CD4-positive, alpha-beta memory T cell (primary cell): ENCODE measurements around the gene CAPNS1. TPM values are rescaled to one million over a fixed set of nuclear protein-coding genes. Genes with fewer than 3 reads are reported as not detected.
A peak's percentile ranks its signal among the peaks of the same experiment; 100 is the strongest.

Experiments used
- CTCF ChIA-PET: fragments of 350-600 bp; sonication (Branson Sonifier 250); formaldehyde crosslinking; loops from one replicate; lab custom pipeline; 2021; ENCODE audit warnings: inconsistent platforms; ENCODE audit not compliant: partially characterized antibody; lab: Charles Lee
- POLR2A ChIA-PET: fragments of 350-600 bp; sonication (Branson Sonifier 250); formaldehyde crosslinking; loops from one replicate; lab custom pipeline; 2021; ENCODE audit not compliant: partially characterized antibody; lab: Charles Lee
- DNase-seq, 5 donors: peaks; one replicate each; pipeline versions ENCODE4 v3.0.0 to v3.0.0-alpha.2; 2020 to 2022; ENCODE audit warnings: mixed read lengths in 1 of 5
- H3K27ac ChIP-seq: one replicate; pipeline ENCODE4 v1.7.0; 2013; ENCODE audit warnings: low read depth, low read length
- H3K27me3 ChIP-seq: 2 replicates; pipeline ENCODE4 v1.7.0; 2013; ENCODE audit warnings: mild to moderate bottlenecking, low read length, moderate library complexity; ENCODE audit not compliant: insufficient read depth
- H3K36me3 ChIP-seq: 2 replicates; pipeline ENCODE4 v1.7.0; 2013; ENCODE audit warnings: mild to moderate bottlenecking, low read length, moderate library complexity; ENCODE audit not compliant: insufficient read depth
- H3K4me1 ChIP-seq: 2 replicates; pipeline ENCODE4 v1.7.0; 2013; ENCODE audit warnings: mild to moderate bottlenecking, low read length, moderate library complexity; ENCODE audit not compliant: insufficient read depth
- H3K4me3 ChIP-seq, 2 donors: one replicate each; pipeline ENCODE4 v1.7.0; 2013; ENCODE audit warnings: low read length in 2 of 2, mild to moderate bottlenecking in 1 of 2
- H3K9me3 ChIP-seq, 2 donors: one replicate each; pipeline ENCODE4 v1.7.0; 2013; ENCODE audit warnings: low read length in 2 of 2, control low read depth in 1 of 2; ENCODE audit not compliant: control insufficient read depth in 1 of 2
- H3K27ac Mint-ChIP-seq, 7 donors: one replicate each; pipeline ENCODE4 v1.8.0; 2020 to 2021; ENCODE audit warnings: mixed read lengths in 7 of 7, mild to moderate bottlenecking in 6 of 7, inconsistent platforms in 3 of 7, moderate library complexity in 3 of 7
- H3K27me3 Mint-ChIP-seq, 2 donors: one replicate each; pipeline ENCODE4 v1.8.0; 2020 to 2021; ENCODE audit warnings: mixed read lengths in 2 of 2
- H3K36me3 Mint-ChIP-seq, 2 donors: one replicate each; pipeline ENCODE4 v1.8.0; 2020 to 2021; ENCODE audit warnings: mixed read lengths in 2 of 2, inconsistent platforms in 1 of 2, mild to moderate bottlenecking in 1 of 2
- H3K4me1 Mint-ChIP-seq, 4 donors: one replicate each; pipeline ENCODE4 v1.8.0; 2020 to 2021; ENCODE audit warnings: mixed read lengths in 4 of 4, mild to moderate bottlenecking in 1 of 4
- H3K4me3 Mint-ChIP-seq, 8 donors: one replicate each; pipeline ENCODE4 v1.8.0; 2020 to 2021; ENCODE audit warnings: mixed read lengths in 8 of 8, mild to moderate bottlenecking in 7 of 8, moderate library complexity in 6 of 8, inconsistent platforms in 3 of 8
- H3K9me3 Mint-ChIP-seq, 8 donors: one replicate each; pipeline ENCODE4 v1.8.0; 2020 to 2021; ENCODE audit warnings: mixed read lengths in 8 of 8, mild to moderate bottlenecking in 5 of 8, inconsistent platforms in 3 of 8, moderate library complexity in 1 of 8
- intact Hi-C: fragments of 100-400 bp; cut with micrococcal nuclease; formaldehyde crosslinking; loops from one replicate; pipeline ENCODE4 v1.15.1; 2023
- polyA plus RNA-seq, 2 donors: library from polyadenylated mRNA; unstranded; fragments of 300-500 nt; fragmentation: Illumina TruSeq; gene quantifications; one replicate each; pipeline ENCODE4 v1.2.3, GENCODE V29; 2021
- total RNA-seq, 2 experiments: library from RNA; stranded (reverse); gene quantifications; one replicate each; pipeline ENCODE4 v1.2.3, GENCODE V29; 2021

CAPNS1 gene
- total and polyA plus RNA-seq, 4 experiments from 2014 or later: 123 to 259 (median 220) TPM

GRCh38 chr19:36142496-36142895 lies 2.6 kb downstream of the CAPNS1 start:
- Mint-ChIP-seq H3K4me3 (peak overlapping the region in 5 of 8 donors; percentile 5 to 70 (median 18)), H3K36me3 (peaks cover 29 to 51% of the 10 kb centered on the region in 2 donors), H3K4me1 (peaks cover 11 to 29% (median 18%) of the 10 kb centered on the region in 4 donors), H3K27ac (peak overlapping the region in 4 of 7 donors; percentile 53 to 89 (median 71)), H3K9me3 (peaks cover 0 to 3% (median 0%) of the 10 kb centered on the region in 8 donors), H3K27me3 (no peaks in the 10 kb centered on the region)
- Histone ChIP-seq H3K27me3 (no peaks in the 10 kb centered on the region), H3K9me3 (no peaks in the 10 kb centered on the region), H3K4me3 (no peak overlapping the region), H3K36me3 (peaks cover 43% of the 10 kb centered on the region), H3K27ac (no peak overlapping the region), H3K4me1 (peaks cover 15% of the 10 kb centered on the region)
- CTCF ChIA-PET: interaction anchor here (0.9 to 3.3 kb wide), 2 partner anchors 11 to 15 kb away, joined by 5 to 15 read pairs; no protein-coding TSS in a partner anchor
- POLR2A ChIA-PET: interaction anchor here (1.0 to 1.3 kb wide), 2 partner anchors 12 to 14 kb away, joined by 3 to 4 read pairs; no protein-coding TSS in a partner anchor
- DNase-seq: no peak
- intact Hi-C loops: no loop called here

GRCh38 chr19:36144624-36145023 lies 4.8 kb downstream of the CAPNS1 start:
- intact Hi-C loops: no loop called here
- ChIA-PET CTCF (interaction anchor here (1.0 to 3.3 kb wide), 2 partner anchors 17 to 25 kb away, joined by 5 to 15 read pairs; no protein-coding TSS in a partner anchor), POLR2A (interaction anchor here (1.3 kb wide), 1 partner anchor 17 kb away, joined by 4 read pairs; no protein-coding TSS in a partner anchor)
- H3K27ac Mint-ChIP-seq: peak overlapping the region in 1 of 7 donors; percentile 75
- H3K27ac ChIP-seq: no peak overlapping the region
- H3K4me3 ChIP-seq: no peak overlapping the region
- peaks cover 0 to 3% (median 0%) of the 10 kb centered on the region in 8 donors for H3K9me3 Mint-ChIP-seq
- H3K9me3 ChIP-seq: no peaks in the 10 kb centered on the region
- H3K4me3 Mint-ChIP-seq: no peak overlapping the region
- peaks cover 57% of the 10 kb centered on the region for H3K36me3 ChIP-seq
- no peaks in the 10 kb centered on the region for H3K27me3 ChIP-seq
- H3K36me3 Mint-ChIP-seq: peaks cover 42 to 68% of the 10 kb centered on the region in 2 donors
- H3K27me3 Mint-ChIP-seq: no peaks in the 10 kb centered on the region
- peaks cover 13 to 26% (median 15%) of the 10 kb centered on the region in 4 donors for H3K4me1 Mint-ChIP-seq
- DNase-seq: no peak
- peaks cover 9% of the 10 kb centered on the region for H3K4me1 ChIP-seq

- Mint-ChIP-seq H3K27me3 (no peaks in the 10 kb centered on the region), H3K9me3 (no peaks in the 10 kb centered on the region), H3K4me1 (peaks cover 0 to 9% (median 3%) of the 10 kb centered on the region in 4 donors), H3K27ac (peak overlapping the region in 3 of 7 donors; percentile 35 to 64 (median 42)), H3K36me3 (peaks cover 34 to 56% of the 10 kb centered on the region in 2 donors), H3K4me3 (no peak overlapping the region)
- Histone ChIP-seq H3K27me3 (no peaks in the 10 kb centered on the region), H3K9me3 (no peaks in the 10 kb centered on the region), H3K4me3 (no peak overlapping the region), H3K27ac (no peak overlapping the region), H3K36me3 (peaks cover 55% of the 10 kb centered on the region), H3K4me1 (no peaks in the 10 kb centered on the region)
- ChIA-PET CTCF (no interaction called here), POLR2A (no interaction called here)
- DNase-seq: no peak
- intact Hi-C loops: no loop called here
These were observed 10.0 kb downstream of the CAPNS1 start for GRCh38 chr19:36149673-36150406.

- Histone ChIP-seq H3K27ac (no peak overlapping the region), H3K4me3 (no peak overlapping the region), H3K36me3 (peaks cover 49% of the 10 kb centered on the region), H3K27me3 (no peaks in the 10 kb centered on the region), H3K9me3 (no peaks in the 10 kb centered on the region), H3K4me1 (no peaks in the 10 kb centered on the region)
- Mint-ChIP-seq H3K27me3 (no peaks in the 10 kb centered on the region), H3K36me3 (peaks cover 33 to 50% of the 10 kb centered on the region in 2 donors), H3K4me3 (no peak overlapping the region), H3K9me3 (no peaks in the 10 kb centered on the region), H3K27ac (peak overlapping the region in 1 of 7 donors; percentile 53), H3K4me1 (peaks cover 0 to 9% (median 4%) of the 10 kb centered on the region in 4 donors)
- ChIA-PET POLR2A (no interaction called here), CTCF (interaction anchor here (1.1 to 1.2 kb wide), 2 partner anchors 19 to 23 kb away, joined by 3 to 4 read pairs; no protein-coding TSS in a partner anchor)
- intact Hi-C loops: no loop called here
- no peak for DNase-seq
These were observed 10.7 kb downstream of the CAPNS1 start for GRCh38 chr19:36150586-36150985.

GRCh38 chr19:36151144-36152018 lies 11.5 kb downstream of the CAPNS1 start:
- H3K36me3 ChIP-seq: peaks cover 41% of the 10 kb centered on the region
- no peak overlapping the region for H3K4me3 ChIP-seq
- intact Hi-C loops: no loop called here
- ChIA-PET CTCF (interaction anchor here (1.1 to 1.2 kb wide), 2 partner anchors 18 to 24 kb away, joined by 3 to 4 read pairs; no protein-coding TSS in a partner anchor), POLR2A (interaction anchor here (0.8 kb wide), 1 partner anchor 23 kb away, joined by 3 read pairs; no protein-coding TSS in a partner anchor)
- H3K4me3 Mint-ChIP-seq: no peak overlapping the region
- H3K27me3 Mint-ChIP-seq: no peaks in the 10 kb centered on the region
- H3K4me1 ChIP-seq: no peaks in the 10 kb centered on the region
- H3K27ac ChIP-seq: no peak overlapping the region
- peaks cover 30 to 43% of the 10 kb centered on the region in 2 donors for H3K36me3 Mint-ChIP-seq
- H3K27me3 ChIP-seq: no peaks in the 10 kb centered on the region
- H3K27ac Mint-ChIP-seq: no peak overlapping the region
- no peaks in the 10 kb centered on the region for H3K9me3 Mint-ChIP-seq
- H3K9me3 ChIP-seq: no peaks in the 10 kb centered on the region
- peaks cover 0 to 8% (median 5%) of the 10 kb centered on the region in 4 donors for H3K4me1 Mint-ChIP-seq
- DNase-seq: no peak

- POLR2A ChIA-PET: no interaction called here
- Histone ChIP-seq H3K4me1 (no peaks in the 10 kb centered on the region), H3K9me3 (no peaks in the 10 kb centered on the region), H3K4me3 (no peak overlapping the region), H3K36me3 (peaks cover 35% of the 10 kb centered on the region), H3K27ac (no peak overlapping the region), H3K27me3 (no peaks in the 10 kb centered on the region)
- Mint-ChIP-seq H3K4me3 (no peak overlapping the region), H3K9me3 (no peaks in the 10 kb centered on the region), H3K27ac (no peak overlapping the region), H3K27me3 (no peaks in the 10 kb centered on the region), H3K4me1 (peaks cover 0 to 8% (median 3%) of the 10 kb centered on the region in 4 donors), H3K36me3 (peaks cover 24 to 38% of the 10 kb centered on the region in 2 donors)
- intact Hi-C loops: no loop called here
- CTCF ChIA-PET: no interaction called here
- no peak for DNase-seq
These were observed 12.1 kb downstream of the CAPNS1 start for GRCh38 chr19:36152019-36152351.
